Hippocampal formation (tissue), 2 donors: ENCODE results near the gene POLR2F.
"Not testable (repeated sequence)": the region's sequence is repeated elsewhere in the genome, so short reads cannot be mapped to it uniquely, and the experiment has no call there.

Source experiments
- DNase-seq, 2 donors: peaks; one replicate each; lab custom pipeline; 2025; lab: John Stamatoyannopoulos, UW

POLR2F gene

DNA sequence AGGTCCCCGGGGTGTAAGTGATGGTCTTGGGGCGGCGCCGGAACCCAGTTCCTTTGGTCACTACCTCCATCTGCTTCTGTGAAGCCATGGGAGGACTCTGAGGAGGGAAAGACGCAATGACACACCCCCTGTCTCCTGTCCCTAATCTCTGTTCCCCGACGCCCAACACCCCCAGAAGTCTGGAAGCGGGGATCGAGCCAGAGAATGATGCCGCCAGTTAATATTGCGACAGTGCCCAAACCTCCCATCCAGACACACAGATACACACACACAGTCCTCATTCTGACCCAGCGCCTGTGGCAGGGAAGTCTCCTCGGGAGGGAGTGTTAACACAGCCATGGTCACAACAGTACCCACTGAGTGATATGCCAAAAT is 450 bp upstream of the POLR2F start:
- no peak for DNase-seq

DNA sequence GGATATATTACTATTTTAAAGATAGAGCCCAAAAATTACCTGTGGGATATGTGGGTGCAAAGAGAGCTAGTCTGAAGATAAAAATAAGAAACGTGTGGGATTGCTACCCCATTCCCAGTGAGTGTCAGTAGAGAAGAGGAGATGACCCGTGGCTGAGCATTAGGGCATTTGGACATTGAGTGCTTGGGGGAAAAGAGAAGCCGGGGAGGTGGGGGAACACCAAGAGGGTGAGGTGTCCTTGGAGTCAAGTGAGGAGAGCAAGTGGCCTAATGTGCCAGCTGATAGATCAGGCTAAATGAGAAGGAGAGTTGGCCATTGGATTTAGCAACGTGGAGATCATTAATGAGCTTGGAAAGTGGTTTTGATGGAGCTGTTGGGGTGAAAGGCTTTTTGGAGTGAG is 1.2 kb downstream of the POLR2F start:
- no peak for DNase-seq

DNA sequence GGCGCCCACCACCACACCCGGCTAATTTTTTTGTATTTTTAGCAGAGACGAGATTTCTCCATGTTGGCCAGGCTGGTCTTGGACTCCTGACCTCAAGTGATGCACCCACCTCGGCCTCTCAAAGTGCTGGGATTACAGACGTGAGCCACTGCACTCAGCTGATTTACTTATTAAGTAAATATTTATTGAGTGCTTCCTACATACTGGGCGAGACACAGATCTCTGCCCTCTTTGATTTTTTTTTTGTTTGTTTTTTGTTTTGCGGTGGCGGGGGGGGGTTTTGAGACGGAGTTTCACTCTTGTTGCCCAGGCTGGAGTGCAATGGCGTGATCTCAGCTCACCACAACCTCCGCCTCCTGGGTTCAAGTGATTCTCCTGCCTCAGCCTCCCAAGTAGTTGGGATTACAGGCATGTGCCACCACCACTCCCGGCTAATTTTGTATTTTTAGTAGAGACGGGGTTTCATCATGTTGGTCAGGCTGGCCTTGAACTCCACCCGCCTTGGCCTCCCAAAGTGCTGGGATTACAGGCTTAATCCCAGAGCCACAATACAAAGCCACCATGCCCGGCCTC is 2.4 kb downstream of the POLR2F start:
- DNase-seq: not testable (repeated sequence)

DNA sequence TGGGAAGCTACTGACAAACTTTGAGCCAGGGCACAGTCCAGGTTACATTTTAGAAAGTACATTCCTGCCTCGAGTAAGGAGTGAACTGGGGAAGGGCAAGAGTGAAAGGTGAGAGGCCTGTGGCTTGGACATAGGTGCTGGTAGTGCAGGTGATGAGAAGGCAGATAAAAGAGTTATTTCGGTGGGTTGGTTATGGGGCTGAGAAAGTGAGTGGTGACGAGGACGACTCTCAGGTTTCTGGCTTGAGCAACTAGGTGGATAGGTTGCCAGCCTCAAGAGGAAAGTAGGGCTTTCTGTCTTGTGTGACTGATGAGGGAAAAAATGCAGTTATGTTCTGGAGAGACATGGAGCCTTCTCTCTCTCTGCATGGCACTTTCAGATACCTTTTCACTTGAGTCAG is 3.7 kb downstream of the POLR2F start:
- DNase-seq: no peak

DNA sequence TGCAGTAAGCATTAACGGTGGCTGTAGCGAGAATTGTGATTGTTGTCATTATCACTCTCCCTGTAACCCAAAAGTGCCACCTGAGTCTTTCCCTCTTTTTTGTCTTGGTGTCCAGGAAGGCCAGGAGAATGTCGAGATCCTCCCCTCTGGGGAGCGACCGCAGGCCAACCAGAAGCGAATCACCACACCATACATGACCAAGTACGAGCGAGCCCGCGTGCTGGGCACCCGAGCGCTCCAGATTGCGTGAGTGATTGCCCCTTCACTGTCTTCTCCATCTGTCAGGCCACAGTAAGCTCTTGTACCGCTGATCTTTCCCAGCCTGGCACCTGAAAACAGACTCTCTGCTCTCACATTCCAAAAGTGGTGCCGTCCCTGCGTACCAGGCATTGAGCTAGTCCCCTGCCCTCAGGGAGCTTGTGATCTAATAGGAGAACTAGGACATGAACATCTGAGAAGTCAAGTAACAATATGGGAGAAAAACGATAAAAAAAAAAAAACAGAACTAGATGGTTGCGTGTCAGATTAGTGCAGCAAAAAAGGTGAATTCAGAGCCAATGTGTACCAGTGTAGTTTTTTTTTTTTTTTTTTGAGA is 5.8 kb downstream of the POLR2F start:
- no peak for DNase-seq

DNA sequence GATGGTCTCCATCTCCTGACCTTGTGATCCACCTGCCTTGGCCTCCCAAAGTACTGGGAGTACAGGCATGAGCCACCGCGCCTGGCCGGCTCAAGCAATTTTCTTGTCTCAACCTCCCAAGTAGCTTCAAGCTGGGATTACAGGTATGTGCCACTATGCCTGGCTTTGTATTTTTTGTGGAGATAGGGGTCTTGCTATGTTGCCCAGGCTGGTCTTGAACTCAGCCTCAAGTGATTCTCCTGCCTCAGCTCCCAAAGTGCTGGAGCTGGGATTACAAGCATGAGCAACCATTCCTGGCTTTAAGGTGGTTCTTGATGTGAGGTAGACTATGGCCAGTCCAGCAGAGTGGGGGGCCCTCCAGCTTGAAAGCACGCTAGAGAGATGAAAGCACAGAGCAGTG is 7.6 kb downstream of the POLR2F start:
- no peak for DNase-seq

DNA sequence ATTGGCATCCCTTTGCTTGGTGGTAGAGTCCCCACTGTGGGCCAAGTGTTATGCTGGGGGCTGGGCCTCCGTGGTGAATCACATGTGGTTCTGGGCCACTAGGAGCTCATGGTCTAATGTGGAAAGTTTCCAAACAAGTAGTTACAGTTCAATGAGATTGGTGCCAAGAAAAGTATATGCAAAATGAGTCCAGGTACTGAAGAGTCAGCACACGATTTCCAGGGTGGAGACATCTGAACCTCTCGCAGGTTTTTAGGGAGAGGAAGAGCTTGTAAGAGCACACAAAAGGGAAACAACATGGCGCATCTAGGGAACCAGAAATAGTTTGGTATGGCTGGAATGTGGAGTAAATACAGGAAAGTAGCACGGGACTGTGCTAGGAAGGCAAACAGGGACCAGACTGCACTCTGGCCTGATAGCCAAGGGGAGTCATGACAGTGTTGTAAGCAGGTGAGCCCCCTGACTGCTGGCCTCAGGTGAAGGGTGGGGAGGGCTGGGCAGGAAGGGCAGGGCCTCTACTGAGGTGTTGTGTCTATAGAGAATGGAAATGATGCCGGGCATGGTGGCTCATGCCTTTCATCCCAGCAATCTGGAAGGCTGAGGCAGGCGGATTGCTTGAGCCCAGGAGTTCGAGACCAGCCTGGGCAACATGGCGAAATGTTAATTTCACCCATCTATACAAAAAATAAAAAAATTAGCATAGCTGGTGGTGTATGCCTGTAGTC is 12.6 kb downstream of the POLR2F start:
- DNase-seq: no peak

DNA sequence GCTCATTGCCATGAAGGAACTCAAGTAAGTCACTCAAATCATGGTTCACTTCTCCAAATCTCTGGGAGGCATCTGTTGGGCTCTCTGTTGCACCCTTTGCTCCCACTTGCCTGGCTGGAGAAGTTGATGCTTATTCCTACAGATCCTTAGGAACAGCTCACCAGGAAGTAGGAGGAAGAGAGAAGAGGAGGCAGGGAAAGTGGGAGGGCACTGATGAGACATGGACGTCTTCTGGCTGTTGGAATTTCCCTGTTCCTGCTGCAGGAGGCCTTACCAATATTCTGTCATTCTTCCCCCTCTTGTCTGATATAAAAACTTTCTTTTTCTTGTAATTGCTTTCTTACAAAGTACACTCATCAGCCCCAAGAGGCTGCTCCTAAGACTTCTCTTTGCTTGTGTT is 13.6 kb downstream of the POLR2F start:
- no peak for DNase-seq

DNA sequence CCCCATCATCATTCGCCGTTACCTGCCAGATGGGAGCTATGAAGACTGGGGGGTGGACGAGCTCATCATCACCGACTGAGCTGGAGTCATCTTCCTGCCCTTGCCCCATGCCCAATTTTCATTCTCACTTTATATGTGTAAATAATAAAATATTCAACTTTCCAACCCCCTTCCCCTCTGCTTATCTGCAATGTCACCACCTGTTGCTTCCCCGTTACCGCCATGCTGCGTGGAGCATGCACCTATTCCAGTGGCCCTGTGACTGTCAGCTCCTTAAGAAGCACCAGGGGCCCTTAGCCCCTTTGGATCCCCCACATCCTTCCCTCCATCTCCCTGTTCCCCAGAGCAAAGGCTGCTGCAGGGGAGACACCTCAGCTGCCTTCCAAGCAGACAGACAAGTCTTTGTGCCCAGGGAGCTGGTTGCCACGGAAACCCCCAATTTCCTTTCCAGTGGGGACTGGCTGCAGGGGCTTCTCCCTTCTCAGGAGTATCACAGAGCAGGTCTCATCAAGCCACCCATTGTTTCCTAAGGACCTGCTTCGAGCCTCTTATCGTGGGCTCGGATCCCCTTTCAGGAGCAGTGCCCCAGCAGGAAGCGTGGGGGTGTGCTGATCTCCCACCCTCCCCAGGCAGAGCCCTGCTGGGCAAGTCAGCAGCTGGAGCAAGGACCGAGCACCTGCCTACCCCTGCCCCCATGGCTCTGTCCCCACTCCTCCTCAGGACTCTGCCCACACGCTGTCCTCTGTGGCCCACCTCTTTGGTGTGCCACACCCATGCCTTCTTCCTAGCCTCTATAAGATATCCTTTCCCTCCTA is 14.3 kb downstream of the POLR2F start:
- DNase-seq: no peak

DNA sequence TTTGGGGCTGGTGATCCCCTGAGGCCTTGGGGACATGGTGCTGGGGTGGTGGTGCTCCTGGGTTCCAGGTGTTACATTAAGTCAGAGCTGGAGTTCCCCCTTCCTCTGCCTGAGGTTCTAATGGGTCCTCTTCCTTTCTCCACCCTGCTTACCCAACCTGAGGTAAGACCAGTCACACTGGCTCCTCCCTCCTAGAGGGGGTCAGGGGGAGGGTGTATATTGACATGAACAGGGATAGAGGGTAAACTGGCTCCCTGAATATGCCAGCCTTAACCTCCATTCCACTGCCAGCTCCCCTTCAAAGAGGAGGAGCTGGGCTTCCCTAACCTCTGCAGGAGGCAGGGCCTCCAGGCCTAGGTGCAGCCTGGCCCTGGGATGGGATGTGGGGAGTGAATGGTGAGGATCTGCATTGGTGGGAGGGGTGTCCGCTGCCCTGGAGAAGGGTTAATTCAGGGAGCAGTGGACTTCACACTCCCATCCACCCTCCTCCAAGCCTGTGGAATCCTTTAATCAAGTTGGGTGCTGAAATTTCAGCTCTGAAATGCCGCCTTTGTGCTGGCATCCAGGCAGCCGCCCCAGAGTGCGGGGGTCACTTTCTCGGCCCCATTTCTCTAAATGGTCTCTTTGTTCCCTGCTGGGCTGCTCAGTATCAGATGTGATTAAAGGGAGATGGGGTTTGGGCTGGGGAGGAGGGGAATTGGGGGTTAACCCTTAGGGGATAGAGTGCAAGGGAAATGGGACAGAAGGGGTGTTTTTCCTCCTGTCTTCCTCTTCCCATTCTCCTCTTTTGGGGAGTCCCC is 15.2 kb downstream of the POLR2F start:
- peak; percentile 78 to 88 for DNase-seq

DNA sequence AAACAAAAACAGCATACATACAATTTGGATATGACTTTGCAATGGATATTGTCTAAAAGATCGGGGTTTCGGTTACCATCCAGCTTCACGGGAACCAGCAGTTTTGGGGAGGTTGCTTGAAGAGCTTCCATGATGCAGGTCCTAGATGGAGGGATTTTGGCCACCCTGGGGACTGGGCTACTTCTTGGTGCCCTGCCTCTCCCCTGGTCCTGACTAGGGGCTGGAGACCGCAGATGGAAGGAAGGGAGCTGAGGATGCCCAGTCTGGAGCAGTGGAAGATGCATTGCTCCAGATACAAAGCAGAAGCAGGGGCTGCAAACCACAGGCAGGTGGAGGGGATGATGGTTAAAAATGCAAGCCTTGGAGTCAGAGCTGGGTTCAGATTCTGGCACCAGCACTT is 17.4 kb downstream of the POLR2F start:
- no peak for DNase-seq

DNA sequence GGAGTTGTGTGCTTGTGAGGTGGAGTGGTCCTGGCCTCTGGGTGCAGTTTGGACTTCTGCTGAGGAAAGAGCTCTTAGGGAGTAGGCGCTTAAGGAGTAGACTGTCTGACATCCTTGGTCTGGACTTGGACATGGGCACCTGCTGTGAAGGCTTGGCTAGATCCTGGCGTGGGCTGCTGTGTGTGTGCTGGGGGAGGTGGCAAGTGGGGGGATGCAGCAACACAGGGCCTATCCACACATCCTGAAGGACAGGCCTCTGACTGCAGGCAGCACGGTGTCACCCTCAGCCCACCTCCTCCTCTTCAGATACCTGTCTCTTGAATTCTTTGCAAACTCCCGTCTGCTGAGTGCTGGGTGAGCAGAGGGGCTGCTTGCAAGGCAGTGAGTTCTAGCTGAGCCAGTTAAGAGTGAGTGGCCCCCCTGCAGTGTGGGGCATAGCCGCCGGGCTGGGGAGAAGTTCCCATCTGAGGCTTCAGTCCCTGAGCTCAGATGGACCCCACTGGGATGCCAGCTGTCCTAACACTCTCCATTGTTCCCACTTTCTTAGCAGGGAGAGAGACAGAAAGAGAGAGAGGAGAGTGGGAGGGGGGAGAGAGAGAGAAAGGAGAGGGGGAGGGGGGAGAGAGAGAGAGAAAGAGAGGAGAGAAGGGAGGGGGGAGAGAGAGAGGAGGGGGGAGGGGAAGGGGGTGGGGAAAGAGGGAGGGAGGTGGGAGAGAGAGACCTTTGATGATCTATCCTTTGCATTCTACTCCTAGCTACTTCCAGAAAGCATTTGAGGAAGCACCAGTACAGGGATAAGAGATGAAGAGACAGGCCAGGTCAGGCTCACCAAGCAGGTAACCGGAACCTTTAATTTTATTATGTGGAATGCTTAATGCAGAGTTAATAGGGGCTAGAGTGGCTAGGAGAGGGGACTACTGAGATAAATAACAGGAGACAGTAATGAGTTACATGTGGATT is 18.3 kb downstream of the POLR2F start:
- no peak for DNase-seq

DNA sequence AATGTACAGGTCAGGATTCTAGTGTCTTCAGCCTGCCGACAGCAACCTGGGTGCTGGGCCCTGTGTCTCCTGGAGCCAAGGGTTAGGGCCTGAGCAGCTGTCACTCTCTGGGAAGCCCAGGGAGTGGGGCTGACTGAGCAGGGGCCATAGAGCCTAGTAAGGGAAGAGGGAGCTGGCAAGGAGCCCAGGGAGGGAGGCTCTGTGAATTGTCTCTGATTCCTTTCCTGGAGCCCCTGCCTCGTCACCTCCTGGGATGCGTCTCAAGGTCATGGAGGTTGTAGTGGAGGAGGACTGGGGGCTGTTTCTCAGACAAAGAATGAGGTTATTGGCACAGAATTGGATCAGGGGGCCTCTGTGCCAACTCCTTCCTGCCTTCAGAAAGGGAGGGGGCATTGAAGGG is 19.0 kb downstream of the POLR2F start:
- no peak for DNase-seq

DNA sequence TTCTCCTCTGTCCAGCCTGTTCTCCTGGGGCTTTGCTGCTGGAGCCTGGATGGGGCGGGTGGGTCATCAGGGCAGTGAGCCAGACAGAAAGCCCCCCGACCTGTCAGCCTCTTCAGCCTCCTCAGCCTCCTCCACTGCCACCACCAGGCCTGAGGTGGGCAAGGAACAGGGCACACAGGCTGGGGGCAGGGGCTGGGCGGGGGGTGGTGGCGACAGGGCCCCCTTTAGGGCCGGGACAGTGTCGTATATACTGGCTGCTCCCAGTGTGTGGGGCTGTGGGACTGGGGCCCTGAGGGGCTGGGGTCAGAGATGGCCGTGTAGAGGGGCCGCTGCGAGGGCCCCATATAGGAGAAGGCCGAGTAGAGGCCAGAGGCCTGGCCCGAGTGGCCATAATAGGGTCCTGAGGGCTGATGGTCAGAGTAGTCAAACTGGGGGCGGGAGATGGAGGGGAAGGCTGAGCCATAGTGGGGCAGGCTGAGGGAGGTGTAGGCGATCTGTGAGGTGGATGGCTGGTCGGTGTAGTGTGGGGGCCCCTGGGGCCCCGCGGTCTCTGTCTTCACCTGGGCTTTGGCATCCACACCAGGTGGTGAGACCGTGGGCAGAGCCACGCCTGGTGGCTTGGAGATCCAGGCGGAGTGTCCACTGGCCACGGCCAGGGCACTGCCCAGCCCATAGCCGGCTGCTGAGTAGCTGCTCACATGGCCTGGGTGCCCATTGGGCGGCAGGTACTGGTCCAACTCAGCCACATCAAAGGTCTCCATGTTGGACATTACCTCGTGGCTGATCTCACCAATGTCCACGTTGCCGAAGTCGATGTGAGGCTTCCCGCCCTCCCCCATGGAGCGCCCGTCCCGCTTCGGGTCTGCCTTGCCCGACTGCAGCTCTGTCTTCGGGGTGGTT is 20.0 kb downstream of the POLR2F start:
- DNase-seq: no peak

DNA sequence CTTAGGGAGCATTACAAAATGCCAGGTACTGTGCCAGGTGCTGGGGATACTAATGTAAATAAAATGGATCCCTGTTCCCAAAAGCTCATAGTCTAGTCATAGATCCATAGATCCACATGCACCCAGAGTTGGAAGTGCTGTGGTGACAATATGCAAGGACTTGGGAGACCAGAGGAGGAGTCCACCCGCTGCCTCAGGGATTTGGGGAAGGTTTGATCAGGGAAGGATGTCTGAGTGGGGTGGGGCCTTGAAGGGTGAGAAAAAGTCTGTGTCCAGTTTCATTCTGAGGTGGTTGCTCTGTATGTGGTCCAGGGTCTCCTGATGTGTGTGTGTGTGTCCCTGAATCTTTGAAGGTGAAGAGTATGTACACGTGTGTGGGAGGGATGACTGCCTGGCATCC is 21.7 kb downstream of the POLR2F start:
- DNase-seq: no peak

DNA sequence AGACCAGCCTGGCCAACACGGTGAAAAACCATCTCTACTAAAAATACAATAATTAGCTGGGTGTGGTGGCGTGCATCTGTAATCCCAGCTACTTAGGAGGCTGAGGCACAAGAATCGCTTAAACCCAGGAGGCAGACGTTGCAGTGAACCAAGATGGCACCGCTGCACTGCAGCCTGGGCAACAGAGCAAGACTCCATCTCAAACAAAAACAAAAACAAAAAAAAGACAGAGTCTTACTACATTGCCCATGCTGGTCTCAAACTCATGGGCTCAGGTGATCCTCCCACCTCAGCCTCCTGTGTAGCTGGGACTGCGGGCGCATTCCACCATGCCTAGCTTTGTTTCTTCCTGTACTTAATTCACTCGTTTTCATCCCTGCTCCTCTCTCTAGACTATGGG is 22.5 kb downstream of the POLR2F start:
- not testable (repeated sequence) for DNase-seq

DNA sequence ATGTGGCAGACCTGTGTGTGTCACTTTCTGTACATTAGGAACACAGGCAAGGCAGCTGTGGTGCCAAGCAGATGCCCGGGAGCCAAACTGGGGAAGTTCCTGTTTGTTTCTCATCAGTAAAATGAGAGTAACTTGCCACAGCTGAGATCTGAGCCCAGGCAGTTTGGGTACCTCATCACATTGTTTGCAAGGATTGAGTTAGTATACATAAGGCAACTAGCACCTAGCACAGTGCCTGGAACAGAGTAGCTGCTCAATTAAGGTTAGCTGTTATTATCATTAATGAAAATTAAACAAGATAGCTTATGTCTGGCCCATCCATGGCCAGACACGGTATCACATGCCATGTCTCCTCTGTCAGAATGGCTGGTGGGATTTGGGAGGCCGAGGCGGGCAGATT is 23.0 kb downstream of the POLR2F start:
- no peak for DNase-seq

DNA sequence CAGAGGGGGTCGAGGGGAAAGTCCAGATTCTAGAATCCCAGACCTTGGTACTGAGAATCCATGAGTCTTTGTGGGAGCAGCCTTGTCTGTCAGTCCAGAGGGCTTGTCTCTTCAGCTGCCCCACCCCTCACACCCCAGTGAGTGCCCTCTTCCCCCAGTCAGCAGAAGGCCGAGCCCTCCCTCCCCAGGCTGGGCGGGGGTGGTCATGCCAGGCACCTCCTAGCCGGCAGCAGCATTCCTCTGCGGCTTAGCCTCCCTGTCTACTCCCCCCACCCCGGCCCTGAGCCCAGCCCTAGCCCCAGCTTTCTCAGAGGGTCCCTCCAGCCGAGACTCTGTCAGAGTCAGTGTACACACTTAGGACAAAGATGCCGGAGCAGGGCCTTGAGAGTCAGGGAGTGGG is 26.3 kb downstream of the POLR2F start:
- DNase-seq: peak in 1 of 2 donors; percentile 35

DNA sequence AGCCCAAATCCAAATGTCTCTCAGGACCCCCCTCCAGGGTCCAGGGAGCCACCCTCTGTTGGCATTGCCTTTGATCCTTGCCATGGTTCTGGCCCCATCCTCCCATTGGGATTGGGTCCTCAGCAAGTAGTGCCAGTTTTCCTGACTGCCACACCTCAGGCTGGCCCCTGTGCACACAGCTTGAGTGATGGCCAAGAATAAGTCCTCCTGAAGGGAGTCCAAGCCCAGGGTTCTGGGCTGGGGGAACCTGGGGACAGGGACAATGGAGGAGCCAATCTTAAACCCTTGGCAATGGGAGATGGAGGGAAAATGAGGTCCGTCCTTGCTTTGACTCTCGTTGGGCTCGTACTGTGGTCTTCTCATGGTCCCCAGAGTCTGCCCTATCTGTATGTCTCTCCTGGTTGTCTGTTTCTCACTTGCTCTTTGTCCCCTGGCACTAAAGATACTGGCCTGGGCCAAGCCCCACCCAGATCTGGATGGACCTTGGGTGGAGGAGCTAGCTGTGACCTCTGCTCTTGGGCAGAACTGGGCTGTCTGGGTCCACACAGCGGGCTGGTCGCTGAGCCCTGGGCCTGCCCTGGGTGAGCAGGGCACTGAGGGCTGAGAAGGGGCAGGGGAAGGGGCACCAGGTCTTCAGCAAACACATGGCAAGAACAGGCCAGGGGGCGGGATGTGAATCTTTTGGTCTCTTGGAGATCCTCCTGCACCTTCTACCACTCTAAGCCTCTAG is 27.9 kb downstream of the POLR2F start:
- DNase-seq: no peak
